Measurements from ENCODE around the gene PASK. TPM values are rescaled to one million over a fixed set of nuclear protein-coding genes. Genes with fewer than 3 reads are reported as not detected.

The PASK gene
- total and polyA plus RNA-seq, 2 experiments from 2014 or later: 2.5 to 8.8 TPM

GRCh38 chr2:241126771-241127202, 22.5 kb downstream of the PASK start:
- no peaks in the 10 kb centered on the region for H3K36me3 ChIP-seq (replicated peaks; ENCODE audit: insufficient read depth, low read depth)
- no peaks in the 10 kb centered on the region for H3K27me3 ChIP-seq
- H3K79me2 ChIP-seq: no peaks in the 10 kb centered on the region
- H2AFZ ChIP-seq: no peak overlapping the region
- H3K4me3 ChIP-seq: no peak overlapping the region
- H4K20me1 ChIP-seq (ENCODE audit: insufficient read depth, poor library complexity, severe bottlenecking): no peaks in the 10 kb centered on the region
- no peak overlapping the region for H3K27ac ChIP-seq
- 97% methylated on average over 18 of the region's 18 CpGs for WGBS (ENCODE audit: low lambda C conversion rate, missing lambda C conversion rate)
- H3K4me2 ChIP-seq: no peak overlapping the region
- H3K9me2 ChIP-seq (replicated peaks; ENCODE audit: insufficient read depth): no peaks in the 10 kb centered on the region
- H3K9me3 ChIP-seq (ENCODE audit: low read depth): no peaks in the 10 kb centered on the region
- TF ChIP-seq CTCF (IDR thresholded peaks at IDR 0.05; ENCODE audit: poor library complexity): no peak
- no peaks in the 10 kb centered on the region for H3K4me1 ChIP-seq (ENCODE audit: insufficient read depth)
- no peak for DNase-seq (ENCODE audit: low spot score)

- 98% methylated on average over 21 of the region's 21 CpGs for WGBS (ENCODE audit: low lambda C conversion rate, missing lambda C conversion rate)
- no peak for TF ChIP-seq EZH2phosphoT487 (IDR thresholded peaks at IDR 0.05; ENCODE audit: low read depth, severe bottlenecking, unreplicated experiment)
- TF ChIP-seq EZH2 (IDR thresholded peaks at IDR 0.05; ENCODE audit: borderline replicate concordance): no peak
- no peak for TF ChIP-seq CTCF (IDR thresholded peaks at IDR 0.05; ENCODE audit: poor library complexity)
- Histone ChIP-seq H2AFZ (no peak overlapping the region), H4K20me1 (ENCODE audit: insufficient read depth, poor library complexity, severe bottlenecking) (no peaks in the 10 kb centered on the region), H3K79me2 (no peaks in the 10 kb centered on the region), H3K27me3 (no peaks in the 10 kb centered on the region), H3K9me3 (ENCODE audit: low read depth) (no peaks in the 10 kb centered on the region), H3K4me3 (no peak overlapping the region), H3K9me2 (replicated peaks; ENCODE audit: insufficient read depth) (no peaks in the 10 kb centered on the region), H3K36me3 (replicated peaks; ENCODE audit: insufficient read depth, low read depth) (no peaks in the 10 kb centered on the region), H3K27ac (no peak overlapping the region), H3K4me2 (no peak overlapping the region), H3K4me1 (ENCODE audit: insufficient read depth) (no peaks in the 10 kb centered on the region)
- no peak for DNase-seq (ENCODE audit: low spot score)
Observed at GRCh38 chr2:241126201-241126611, 23.1 kb downstream of the PASK start.

- H3K9me3 ChIP-seq (ENCODE audit: low read depth): no peaks in the 10 kb centered on the region
- no peak overlapping the region for H2AFZ ChIP-seq
Observed at GRCh38 chr2:241125626-241126025, 23.6 kb downstream of the PASK start.

More at GRCh38 chr2:241125626-241126025, 23.6 kb downstream of the PASK start:
- DNase-seq (ENCODE audit: low spot score): no peak
- H3K4me3 ChIP-seq: no peak overlapping the region
- H3K9me2 ChIP-seq (replicated peaks; ENCODE audit: insufficient read depth): no peaks in the 10 kb centered on the region
- no peaks in the 10 kb centered on the region for H3K4me1 ChIP-seq (ENCODE audit: insufficient read depth)
- H3K27me3 ChIP-seq: no peaks in the 10 kb centered on the region
- WGBS (ENCODE audit: low lambda C conversion rate, missing lambda C conversion rate): 100% methylated on average over 13 of the region's 13 CpGs
- H3K36me3 ChIP-seq (replicated peaks; ENCODE audit: insufficient read depth, low read depth): no peaks in the 10 kb centered on the region
- no peak overlapping the region for H3K27ac ChIP-seq
- no peak for TF ChIP-seq EZH2 (IDR thresholded peaks at IDR 0.05; ENCODE audit: borderline replicate concordance)
- no peak for TF ChIP-seq EZH2phosphoT487 (IDR thresholded peaks at IDR 0.05; ENCODE audit: low read depth, severe bottlenecking, unreplicated experiment)
- no peak for TF ChIP-seq CTCF (IDR thresholded peaks at IDR 0.05; ENCODE audit: poor library complexity)
- H3K79me2 ChIP-seq: no peaks in the 10 kb centered on the region
- no peak overlapping the region for H3K4me2 ChIP-seq
- H4K20me1 ChIP-seq (ENCODE audit: insufficient read depth, poor library complexity, severe bottlenecking): no peaks in the 10 kb centered on the region

Data from hepatocyte (in vitro differentiated cells).